GM12891 (cell line): ENCODE results near the gene ABCC1.

Experiments
- POLR2A ChIP-seq: IDR thresholded peaks from 2 replicates; pipeline ENCODE4 v1.6.1; 2011; ENCODE audit warnings: low read depth, low read length, control low read depth
- POLR2AphosphoS5 ChIP-seq: IDR thresholded peaks from 2 replicates; pipeline ENCODE4 v1.6.1; 2011; ENCODE audit warnings: low read depth, low read length, control low read depth
- POU2F2 ChIP-seq: IDR thresholded peaks from 2 replicates; pipeline ENCODE4 v1.6.1; 2011; ENCODE audit warnings: low read depth, mild to moderate bottlenecking, control low read depth, low read length, moderate library complexity
- TAF1 ChIP-seq: IDR thresholded peaks from 2 replicates; pipeline ENCODE4 v1.6.1; 2011; ENCODE audit warnings: low read depth, low read length, control low read depth

DNA sequence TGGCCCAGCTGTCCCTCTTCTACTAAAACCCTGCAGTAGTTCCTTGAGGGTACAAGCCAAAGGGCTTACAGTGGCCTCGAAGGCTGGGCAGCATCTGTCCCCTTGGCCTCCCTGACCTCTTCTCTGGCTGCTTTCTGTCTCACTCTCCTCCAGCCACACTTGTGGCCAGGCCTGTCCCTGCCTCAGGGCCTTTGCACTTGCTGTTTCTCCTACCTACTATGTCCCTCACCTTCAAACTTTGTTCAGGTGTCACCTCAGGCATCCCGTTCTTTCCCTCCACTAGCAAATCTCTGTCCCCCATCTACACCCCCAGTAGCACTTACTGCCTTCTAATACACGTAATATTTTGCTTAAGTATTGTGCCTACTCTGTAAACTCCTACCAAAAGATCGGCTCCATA, 6.0 kb downstream of the ABCC1 start:
- TF ChIP-seq POLR2A, result no peak
- TF ChIP-seq TAF1, result no peak
- TF ChIP-seq POLR2AphosphoS5, result no peak
- TF ChIP-seq POU2F2, result no peak
